ENCODE data around the gene MAP7.

MAP7 gene

DNA sequence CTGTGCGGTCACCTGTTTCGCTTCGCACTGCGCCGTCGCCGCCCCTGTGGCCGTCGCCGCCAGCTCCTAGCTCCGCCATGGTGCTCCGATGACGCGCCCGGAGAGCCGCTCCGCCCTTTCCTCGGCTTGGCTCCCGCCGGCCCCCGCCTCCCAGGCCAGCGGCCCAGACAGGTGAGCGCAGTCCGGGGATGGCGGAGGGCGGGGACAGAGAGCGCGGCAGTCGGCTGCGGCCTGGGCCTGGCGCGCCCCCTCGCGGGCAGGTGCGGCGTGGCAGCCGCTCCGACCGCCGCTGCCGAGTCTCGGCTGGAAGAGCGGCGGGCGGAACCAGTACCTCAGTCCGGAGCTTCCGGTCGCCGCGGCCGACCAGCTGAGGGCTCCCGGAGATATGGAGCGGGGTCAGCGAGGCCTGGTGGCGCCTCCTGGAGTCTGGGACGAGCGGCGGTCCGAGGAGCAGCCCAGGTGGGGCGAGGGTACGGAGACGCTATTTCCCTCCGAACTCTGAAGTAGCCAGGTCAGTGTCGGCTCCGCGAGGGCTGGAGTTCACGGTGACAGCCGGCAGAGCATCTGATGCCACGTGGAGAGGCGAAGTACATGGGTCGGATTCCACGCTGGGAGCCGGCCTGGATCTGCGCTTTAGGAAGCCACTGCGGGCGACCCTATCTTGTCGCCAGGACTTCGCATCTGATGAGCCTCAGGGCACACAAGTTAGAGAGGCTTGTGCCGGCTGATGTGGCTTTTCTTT lies at the start of gene MAP7:
Gene MAP7, minus strand, starts transcription at position 93 of the 742 bp plus-strand sequence. Its CDS starts 14 bp downstream, at position 79.
- no peaks in the 10 kb centered on the region for H3K36me3 ChIP-seq (replicated peaks)
- peaks cover 4% of the 10 kb centered on the region for H3K27me3 ChIP-seq (replicated peaks)
- H3K27ac ChIP-seq, result no peak within 1 kb of the TSS
- DNase-seq, result no peak
- H3K4me3 ChIP-seq (ENCODE audit: low read depth, low read length), result peak within 1 kb of the TSS; percentile 63
- in situ Hi-C loops (cut with HindIII; ENCODE audit: low pct_ligation_motif_present, low sequenced_read_pairs), result no loop called here
- TF ChIP-seq, protein P1, sequence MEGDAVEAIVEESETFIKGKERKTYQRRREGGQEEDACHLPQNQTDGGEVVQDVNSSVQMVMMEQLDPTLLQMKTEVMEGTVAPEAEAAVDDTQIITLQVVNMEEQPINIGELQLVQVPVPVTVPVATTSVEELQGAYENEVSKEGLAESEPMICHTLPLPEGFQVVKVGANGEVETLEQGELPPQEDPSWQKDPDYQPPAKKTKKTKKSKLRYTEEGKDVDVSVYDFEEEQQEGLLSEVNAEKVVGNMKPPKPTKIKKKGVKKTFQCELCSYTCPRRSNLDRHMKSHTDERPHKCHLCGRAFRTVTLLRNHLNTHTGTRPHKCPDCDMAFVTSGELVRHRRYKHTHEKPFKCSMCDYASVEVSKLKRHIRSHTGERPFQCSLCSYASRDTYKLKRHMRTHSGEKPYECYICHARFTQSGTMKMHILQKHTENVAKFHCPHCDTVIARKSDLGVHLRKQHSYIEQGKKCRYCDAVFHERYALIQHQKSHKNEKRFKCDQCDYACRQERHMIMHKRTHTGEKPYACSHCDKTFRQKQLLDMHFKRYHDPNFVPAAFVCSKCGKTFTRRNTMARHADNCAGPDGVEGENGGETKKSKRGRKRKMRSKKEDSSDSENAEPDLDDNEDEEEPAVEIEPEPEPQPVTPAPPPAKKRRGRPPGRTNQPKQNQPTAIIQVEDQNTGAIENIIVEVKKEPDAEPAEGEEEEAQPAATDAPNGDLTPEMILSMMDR (IDR thresholded peaks at IDR 0.05; ENCODE audit: low read depth, low read length, missing control alignments), result peak; percentile 47

DNA sequence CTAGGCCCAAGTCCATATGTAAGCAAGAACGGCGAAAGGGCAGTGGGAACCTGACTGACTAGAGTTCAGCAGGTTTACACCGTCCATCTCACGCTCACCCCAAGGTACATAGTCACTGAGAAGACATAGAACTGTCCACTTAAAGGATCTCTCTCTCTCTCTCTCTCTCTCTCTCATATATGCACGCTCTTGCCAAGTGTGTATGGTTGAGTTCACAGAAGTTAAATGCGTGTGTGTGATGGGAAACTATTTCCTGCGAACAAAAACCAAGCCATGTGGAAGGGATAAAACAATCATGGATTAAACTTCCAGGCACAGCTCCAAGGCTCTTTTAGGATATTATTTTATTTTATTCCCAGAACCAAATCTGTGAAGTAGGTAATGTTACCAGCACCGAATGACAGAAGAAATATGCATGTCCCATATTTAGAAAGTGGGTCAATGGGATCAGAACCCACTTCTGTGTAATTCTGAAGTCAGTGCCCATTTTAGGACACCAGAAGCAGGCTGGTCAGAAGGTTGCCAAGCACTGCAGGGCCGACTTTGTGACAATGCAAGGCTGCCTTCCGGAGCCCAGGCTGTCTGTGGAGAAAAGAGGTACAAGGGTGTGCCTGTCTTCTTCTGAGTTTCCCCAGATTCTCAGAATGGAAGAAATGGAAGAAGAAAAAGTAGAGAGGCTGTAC lies 49.2 kb upstream of the MAP7 start:
- DNase-seq, result no peak
- Histone ChIP-seq H3K4me3 (ENCODE audit: low read depth, low read length) (no peak overlapping the region), H3K27ac (no peak overlapping the region), H3K27me3 (replicated peaks) (no peaks in the 10 kb centered on the region), H3K36me3 (replicated peaks) (no peaks in the 10 kb centered on the region)
- TF ChIP-seq, protein P1 (IDR thresholded peaks at IDR 0.05; ENCODE audit: low read depth, low read length, missing control alignments), result no peak
- in situ Hi-C loops (cut with HindIII; ENCODE audit: low pct_ligation_motif_present, low sequenced_read_pairs), result no loop called here

DNA sequence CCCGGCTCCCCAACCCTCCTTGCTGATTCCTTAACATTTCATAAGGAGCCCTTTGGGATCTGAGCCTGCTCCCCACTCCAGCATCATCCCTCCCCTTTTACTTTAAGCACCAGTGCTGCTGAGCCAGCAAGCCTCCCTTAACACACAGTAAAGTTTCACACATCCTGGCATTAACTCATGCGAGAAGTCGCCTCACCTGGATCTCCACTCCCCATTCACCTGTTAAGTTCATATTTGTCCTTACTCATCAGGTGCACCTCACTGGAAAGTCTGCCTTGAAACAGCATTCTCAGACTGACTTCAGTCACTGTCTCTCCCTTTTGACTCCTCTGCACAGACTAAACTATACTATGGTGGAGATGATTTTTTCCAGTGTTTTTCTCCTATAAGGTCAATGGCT lies 47.8 kb upstream of the MAP7 start:
- Histone ChIP-seq H3K27me3 (replicated peaks) (no peaks in the 10 kb centered on the region), H3K27ac (no peak overlapping the region), H3K36me3 (replicated peaks) (no peaks in the 10 kb centered on the region), H3K4me3 (ENCODE audit: low read depth, low read length) (no peak overlapping the region)
- TF ChIP-seq, protein P1 (IDR thresholded peaks at IDR 0.05; ENCODE audit: low read depth, low read length, missing control alignments), result no peak
- DNase-seq, result no peak
- in situ Hi-C loops (cut with HindIII; ENCODE audit: low pct_ligation_motif_present, low sequenced_read_pairs), result no loop called here

DNA sequence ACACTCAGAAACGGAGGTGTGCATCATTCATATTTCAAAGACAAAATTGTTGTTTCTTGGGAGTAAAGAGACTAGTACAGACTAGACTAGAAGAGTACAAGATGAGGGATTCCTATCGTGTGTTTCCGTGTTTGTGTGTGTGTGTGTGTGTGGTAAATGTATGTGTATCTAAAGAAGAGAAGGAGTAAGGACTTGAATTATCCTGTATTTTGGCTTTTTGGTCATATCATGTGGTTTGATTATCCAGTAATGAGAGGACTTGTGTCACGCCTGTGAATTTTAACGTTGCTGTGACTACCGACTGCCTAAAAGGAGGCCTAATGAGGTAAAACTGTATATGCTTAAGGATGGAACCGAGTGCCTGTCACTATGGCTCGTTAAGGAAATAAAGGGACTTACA lies 44.4 kb upstream of the MAP7 start:
- Histone ChIP-seq H3K27ac (peak overlapping the region; percentile 87), H3K36me3 (replicated peaks) (peaks cover 11% of the 10 kb centered on the region), H3K4me3 (ENCODE audit: low read depth, low read length) (no peak overlapping the region), H3K27me3 (replicated peaks) (no peaks in the 10 kb centered on the region)
- in situ Hi-C loops (cut with HindIII; ENCODE audit: low pct_ligation_motif_present, low sequenced_read_pairs), result no loop called here
- TF ChIP-seq, protein P1 (IDR thresholded peaks at IDR 0.05; ENCODE audit: low read depth, low read length, missing control alignments), result no peak
- no peak for DNase-seq

DNA sequence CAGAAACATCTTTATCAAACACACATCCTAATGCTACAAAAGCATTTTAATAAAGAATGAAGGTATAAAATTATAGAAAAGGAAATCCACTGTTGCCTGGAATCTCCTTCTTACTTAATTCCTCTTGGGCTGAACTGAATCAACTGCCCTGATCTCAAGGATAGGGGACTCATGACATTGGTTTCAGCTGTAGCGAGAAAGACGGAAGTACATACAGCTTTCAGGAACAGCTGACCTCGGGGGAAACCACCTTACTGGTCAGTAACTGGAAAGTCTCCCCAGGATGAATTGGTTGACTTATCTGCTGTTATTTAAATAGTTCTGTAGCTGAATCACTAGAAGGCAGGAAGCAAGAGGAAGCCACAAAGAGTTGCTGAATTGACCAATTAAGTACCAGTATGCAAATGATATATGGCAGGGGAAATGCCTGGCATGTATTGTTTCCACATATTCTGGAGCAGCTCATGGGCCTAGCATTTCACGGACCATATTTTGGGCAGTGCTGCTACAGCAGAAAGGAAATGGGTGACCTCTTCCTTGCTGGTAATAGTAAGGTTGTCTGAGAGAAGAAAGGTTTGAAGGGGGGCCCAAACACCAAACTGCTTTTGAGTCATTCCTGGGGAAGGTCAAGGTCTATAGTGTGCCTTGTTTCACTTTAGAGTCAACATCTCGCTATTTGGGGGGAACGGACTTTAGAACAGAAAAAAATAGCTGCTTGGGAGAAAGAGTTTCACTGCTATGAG lies 43.7 kb upstream of the MAP7 start:
- no peak overlapping the region for H3K4me3 ChIP-seq (ENCODE audit: low read depth, low read length)
- in situ Hi-C loops (cut with HindIII; ENCODE audit: low pct_ligation_motif_present, low sequenced_read_pairs), result no loop called here
- TF ChIP-seq, protein P1 (IDR thresholded peaks at IDR 0.05; ENCODE audit: low read depth, low read length, missing control alignments), result no peak
- H3K36me3 ChIP-seq (replicated peaks), result peaks cover 13% of the 10 kb centered on the region
- no peaks in the 10 kb centered on the region for H3K27me3 ChIP-seq (replicated peaks)
- DNase-seq, result peak; percentile 98
- H3K27ac ChIP-seq, result peak overlapping the region; percentile 87

All from brain microvascular endothelial cell (primary cell).